Parathyroid adenoma (tissue), 2 donors: ENCODE measurements around the gene BRD1.

Experiments
- H2AFZ ChIP-seq: fragments of 300-600 bp; sonication (generic); one replicate; pipeline ENCODE4 v1.7.0; 2017; ENCODE audit warnings: antibody characterized with exemption, mild to moderate bottlenecking
- H3K27ac ChIP-seq: fragments of 300-600 bp; sonication (generic); one replicate; pipeline ENCODE4 v1.7.0; 2017
- H3K27me3 ChIP-seq: fragments of 300-600 bp; sonication (generic); one replicate; pipeline ENCODE4 v1.7.0; 2017; ENCODE audit warnings: low read length; ENCODE audit not compliant: control insufficient read depth, insufficient read depth
- H3K36me3 ChIP-seq: fragments of 300-600 bp; sonication (generic); one replicate; pipeline ENCODE4 v1.7.0; 2017; ENCODE audit warnings: low read length; ENCODE audit not compliant: control insufficient read depth, insufficient read depth
- H3K4me1 ChIP-seq: fragments of 300-600 bp; sonication (generic); one replicate; pipeline ENCODE4 v1.7.0; 2017; ENCODE audit warnings: control low read depth
- H3K4me2 ChIP-seq: fragments of 300-600 bp; sonication (generic); one replicate; pipeline ENCODE4 v1.7.0; 2017; ENCODE audit warnings: low read length
- H3K4me3 ChIP-seq: fragments of 300-600 bp; sonication (generic); one replicate; pipeline ENCODE4 v1.7.0; 2017; ENCODE audit warnings: low read depth, low read length
- H3K79me2 ChIP-seq: fragments of 300-600 bp; sonication (generic); one replicate; pipeline ENCODE4 v1.7.0; 2017; ENCODE audit warnings: control low read depth
- H3K9ac ChIP-seq: fragments of 300-600 bp; sonication (generic); one replicate; pipeline ENCODE4 v1.7.0; 2017; ENCODE audit warnings: mild to moderate bottlenecking
- H3K9me3 ChIP-seq: fragments of 300-600 bp; sonication (generic); one replicate; pipeline ENCODE4 v1.7.0; 2017; ENCODE audit warnings: low read length; ENCODE audit not compliant: control insufficient read depth
- CTCF ChIP-seq: fragments of 300-600 bp; sonication (generic); IDR thresholded peaks from one replicate; pipeline ENCODE4 v1.7.0; 2017; ENCODE audit warnings: antibody characterized with exemption, mild to moderate bottlenecking
- donor health status: primary hyperparathyroidism.

The BRD1 gene

DNA sequence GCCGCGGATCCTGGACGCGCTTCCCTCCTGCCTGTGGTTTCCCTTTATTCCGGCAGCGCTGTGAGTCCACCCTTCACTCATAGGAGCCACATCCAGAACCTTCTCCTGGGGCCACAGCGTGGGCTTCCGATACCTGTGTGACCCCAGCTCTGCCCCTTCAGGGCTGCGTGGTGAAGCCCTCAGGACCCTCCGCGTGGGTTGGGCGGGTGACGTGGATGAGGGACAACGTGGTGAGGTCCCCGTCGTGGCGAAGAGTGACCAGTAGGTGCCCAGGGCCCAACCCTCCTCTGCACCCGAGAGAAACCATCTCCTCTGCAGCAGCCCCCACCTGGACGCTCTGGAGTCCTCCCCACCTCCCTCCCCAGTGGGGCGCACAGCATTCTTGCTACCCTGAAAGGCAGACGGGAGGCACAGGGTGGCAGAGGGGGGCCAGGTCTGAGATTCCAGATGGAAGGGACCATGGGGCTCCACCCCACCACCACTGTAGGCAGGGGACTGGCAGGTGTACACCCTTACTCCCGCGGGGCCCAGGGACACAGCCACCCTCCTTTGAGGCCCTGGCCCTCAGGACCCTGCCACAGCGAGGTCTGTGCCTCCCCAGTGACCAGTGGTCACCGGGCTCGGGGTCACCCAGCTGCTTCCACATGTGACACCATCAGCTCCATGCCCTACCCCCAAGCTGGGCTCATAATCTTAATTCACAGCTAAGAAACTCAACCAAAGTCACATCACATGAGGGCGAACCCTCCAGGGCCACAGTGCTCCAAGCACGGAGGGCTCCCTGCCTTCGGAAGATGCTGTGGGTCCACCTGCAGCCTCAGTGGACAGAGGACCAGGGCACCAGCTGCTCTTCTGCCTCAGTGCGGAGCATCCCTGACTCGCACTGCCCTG is 22.6 kb upstream of the BRD1 start:
- Histone ChIP-seq H3K27ac (no peak overlapping the region), H3K9me3 (no peaks in the 10 kb centered on the region), H3K27me3 (no peaks in the 10 kb centered on the region), H3K4me1 (peaks cover 2% of the 10 kb centered on the region), H3K4me2 (no peak overlapping the region), H3K36me3 (no peaks in the 10 kb centered on the region), H3K4me3 (no peak overlapping the region), H3K79me2 (no peaks in the 10 kb centered on the region), H2AFZ (no peak overlapping the region), H3K9ac (no peak overlapping the region)
- no peak for TF ChIP-seq CTCF

- Histone ChIP-seq H3K4me2 (peak overlapping the region; percentile 9), H3K27me3 (no peaks in the 10 kb centered on the region)
These were observed 21.7 kb upstream of the BRD1 start for GRCh38 chr22:49849161-49850020.

DNA sequence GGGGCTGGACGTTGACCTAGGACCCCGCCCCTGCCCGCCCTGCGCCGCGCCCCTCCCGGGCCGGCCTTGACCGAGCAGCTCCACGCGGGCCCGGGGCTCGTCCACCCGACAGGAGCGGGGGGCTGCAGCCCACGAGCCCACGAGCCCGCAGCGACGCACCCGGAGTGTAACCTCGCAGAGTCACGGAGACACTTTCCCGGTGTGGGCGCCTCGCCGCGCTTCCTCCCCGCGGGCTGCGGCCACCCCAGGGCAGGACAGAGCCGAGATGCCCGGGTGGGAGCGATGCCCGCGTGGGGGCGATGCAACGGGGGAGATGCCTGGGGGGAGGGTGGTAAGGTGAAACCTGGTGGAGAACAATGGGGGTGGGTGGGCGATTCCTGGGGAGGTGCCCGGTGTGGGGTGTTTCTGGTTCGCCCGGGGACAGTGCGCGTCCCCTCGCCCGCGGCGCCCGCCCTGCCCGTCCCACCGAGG is 21.1 kb upstream of the BRD1 start:
- TF ChIP-seq CTCF = no peak
- Histone ChIP-seq H2AFZ (peak overlapping the region; percentile 7), H3K27ac (no peak overlapping the region), H3K9ac (no peak overlapping the region), H3K27me3 (no peaks in the 10 kb centered on the region), H3K9me3 (no peaks in the 10 kb centered on the region), H3K79me2 (no peaks in the 10 kb centered on the region), H3K4me3 (no peak overlapping the region), H3K4me2 (peak overlapping the region; percentile 64), H3K4me1 (no peaks in the 10 kb centered on the region), H3K36me3 (no peaks in the 10 kb centered on the region)

More at GRCh38 chr22:49849161-49850020, 21.7 kb upstream of the BRD1 start:
- Histone ChIP-seq H3K4me1 (no peaks in the 10 kb centered on the region), H2AFZ (no peak overlapping the region), H3K79me2 (no peaks in the 10 kb centered on the region), H3K27ac (no peak overlapping the region), H3K9me3 (no peaks in the 10 kb centered on the region), H3K4me3 (no peak overlapping the region), H3K9ac (no peak overlapping the region), H3K36me3 (no peaks in the 10 kb centered on the region)
- TF ChIP-seq CTCF = no peak

DNA sequence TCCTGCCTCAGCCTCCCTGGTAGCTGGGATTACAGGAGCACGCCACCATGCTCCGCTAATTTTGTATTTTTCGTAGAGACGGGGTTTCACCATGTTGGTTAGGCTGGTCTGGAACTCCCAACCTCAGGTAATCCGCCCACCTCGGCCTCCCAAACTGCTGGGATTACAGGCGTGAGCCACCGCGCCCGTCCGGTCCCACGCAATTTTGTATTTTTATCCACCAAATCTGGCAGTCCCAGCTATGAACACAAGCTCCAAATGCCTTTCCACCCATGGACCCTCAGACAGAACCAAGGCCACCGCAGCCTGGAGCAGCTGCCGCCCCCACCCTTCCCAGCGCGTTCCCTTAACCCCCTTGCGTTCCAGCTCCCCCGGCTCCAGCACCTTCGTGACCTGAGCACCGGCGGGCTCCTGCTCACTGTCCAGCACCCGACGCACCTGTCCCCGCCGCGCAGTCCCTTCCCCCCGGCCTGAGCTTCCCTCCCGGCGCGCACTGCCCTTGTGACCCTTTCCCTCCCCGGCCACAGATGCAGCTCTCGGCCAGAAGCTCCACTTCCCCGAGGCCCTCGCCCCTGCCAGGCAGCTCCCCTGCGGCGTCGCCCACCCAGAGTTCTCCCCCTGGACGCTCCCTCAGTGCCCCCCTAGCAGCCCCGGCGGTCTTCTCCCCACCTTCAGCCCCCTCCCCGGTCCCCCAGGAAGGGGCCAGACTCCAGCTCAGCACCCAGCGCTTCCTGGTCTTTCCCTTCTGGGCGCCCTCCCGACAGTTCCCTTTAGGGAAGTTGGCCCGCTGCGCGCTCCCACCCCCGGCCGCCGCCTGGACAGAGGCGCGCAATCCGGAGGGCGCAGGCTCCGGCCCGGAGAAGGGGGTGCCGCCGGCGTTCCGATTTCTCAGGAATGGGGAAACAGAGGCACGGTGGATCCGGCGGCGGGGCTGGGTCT is 20.3 kb upstream of the BRD1 start:
- no peak overlapping the region for H3K4me3 ChIP-seq

More for the DNA sequence above, 20.3 kb upstream of the BRD1 start:
- Histone ChIP-seq H3K4me2 (peak overlapping the region; percentile 64), H3K79me2 (no peaks in the 10 kb centered on the region), H3K36me3 (no peaks in the 10 kb centered on the region), H2AFZ (peak overlapping the region; percentile 7), H3K9me3 (no peaks in the 10 kb centered on the region), H3K4me1 (no peaks in the 10 kb centered on the region), H3K9ac (no peak overlapping the region), H3K27ac (no peak overlapping the region), H3K27me3 (no peaks in the 10 kb centered on the region)
- TF ChIP-seq CTCF = no peak
